Stomach (tissue), 9 donors: ENCODE data around the gene NOCT. TPM values are rescaled to one million over a fixed set of nuclear protein-coding genes. Genes with fewer than 3 reads are reported as not detected.

ENCODE experiments used
- DNase-seq, 2 donors: peaks; one replicate each; pipeline versions ENCODE4 v3.0.0 to v3.0.0-alpha.2; 2013 to 2019
- H3K27ac ChIP-seq, 5 donors: fragments of 200-600 bp in 4 of 5; sonication (generic) in 4 of 5; one replicate each; pipeline ENCODE4 v1.5.1; 2013 to 2019; ENCODE audit warnings: mild to moderate bottlenecking in 1 of 5, moderate library complexity in 1 of 5
- H3K27me3 ChIP-seq, 3 donors: fragments of 200-600 bp; sonication (generic); one replicate each; pipeline ENCODE4 v1.5.1; 2017 to 2019; ENCODE audit warnings: mixed run types in 1 of 3
- H3K36me3 ChIP-seq, 4 donors: fragments of 200-600 bp; sonication (generic); 1 replicate in 3 of 4; 2 replicates in 1 of 4; pipeline ENCODE4 v1.5.1; 2016 to 2019
- H3K4me1 ChIP-seq, 4 donors: fragments of 200-600 bp; sonication (generic); one replicate each; pipeline ENCODE4 v1.5.1; 2016 to 2019
- H3K4me3 ChIP-seq, 4 donors: fragments of 200-600 bp; sonication (generic) in 3 of 4; one replicate each; pipeline ENCODE4 v1.5.1; 2016 to 2019; ENCODE audit warnings: mild to moderate bottlenecking in 1 of 4
- H3K9me3 ChIP-seq, 4 donors: fragments of 200-600 bp; sonication (generic); one replicate each; pipeline ENCODE4 v1.5.1; 2016 to 2019
- EP300 ChIP-seq: sonication (generic); formaldehyde crosslinking; IDR thresholded peaks from one replicate; pipeline ENCODE4 v1.6.1; 2017; ENCODE audit warnings: antibody characterized with exemption
- POLR2A ChIP-seq, 4 donors: fragments of 450-650 bp; IDR thresholded peaks; one replicate each; pipeline ENCODE4 v1.6.1; 2016; ENCODE audit warnings: antibody characterized with exemption in 4 of 4, control low read depth in 2 of 4, mild to moderate bottlenecking in 1 of 4, moderate library complexity in 1 of 4
- POLR2AphosphoS5 ChIP-seq, 3 donors: sonication (generic); formaldehyde crosslinking; IDR thresholded peaks; one replicate each; pipeline ENCODE4 v1.6.1; 2016; ENCODE audit warnings: antibody characterized with exemption in 3 of 3
- WGBS, 5 donors: extraction: QIAGEN DNeasy Blood & Tissue Kit in 3 of 5; methylation state at CpG; one replicate each; pipeline versions ENCODE4 v1.1.5 to v1.1.7; 2013 to 2018; 5-methylcytosine and 5-hydroxymethylcytosine counted together
- intact Hi-C: fragments of 100-400 bp; cut with DNase I; formaldehyde crosslinking; loops from one replicate; pipeline ENCODE4 v1.15.1; 2023; ENCODE audit warnings: low total_unique reads
- polyA plus RNA-seq, 3 donors: library from polyadenylated mRNA; stranded (reverse); fragments of 200-250 nt; gene quantifications; one replicate each; pipeline ENCODE4 v1.2.3, GENCODE V29; 2013
- total RNA-seq, 5 donors: library from RNA; depleted of rRNA; stranded (reverse); fragments of >200 nt; gene quantifications; one replicate each; pipeline versions ENCODE4 v1.1.0 to v1.2.3, GENCODE V29; 2014 to 2016
- TF ChIP-seq, protein P1 (sequence below), 7 experiments: fragments of 450-650 bp in 4 of 7; fragments of 200-600 bp in 3 of 7; sonication (generic) in 3 of 7; IDR thresholded peaks; one replicate each; pipeline ENCODE4 v1.5.1; 2016 to 2019; ENCODE audit warnings: antibody characterized with exemption in 7 of 7, control low read depth in 2 of 7, mild to moderate bottlenecking in 1 of 7
- donor health status: healthy with polysubstance abuse.
- donor health status: Bipolar disorder and iron deficiency.
- donor health status: healthy.

NOCT gene
- total and polyA plus RNA-seq, 8 donors, result 0.38 to 4.4 (median 0.91) TPM; not detected in 2

GRCh38 chr4:138979742-138980141, 35.8 kb upstream of the NOCT start:
- 87 to 95% (median 92%) methylated on average over 2 of the region's 2 CpGs for WGBS, 5 donors
- no peaks in the 10 kb centered on the region for H3K27me3 ChIP-seq
- DNase-seq, result no peak
- no peaks in the 10 kb centered on the region for H3K36me3 ChIP-seq
- H3K27ac ChIP-seq, result no peak overlapping the region
- intact Hi-C loops, result no loop called here
- no peak for TF ChIP-seq EP300
- TF ChIP-seq, protein P1, sequence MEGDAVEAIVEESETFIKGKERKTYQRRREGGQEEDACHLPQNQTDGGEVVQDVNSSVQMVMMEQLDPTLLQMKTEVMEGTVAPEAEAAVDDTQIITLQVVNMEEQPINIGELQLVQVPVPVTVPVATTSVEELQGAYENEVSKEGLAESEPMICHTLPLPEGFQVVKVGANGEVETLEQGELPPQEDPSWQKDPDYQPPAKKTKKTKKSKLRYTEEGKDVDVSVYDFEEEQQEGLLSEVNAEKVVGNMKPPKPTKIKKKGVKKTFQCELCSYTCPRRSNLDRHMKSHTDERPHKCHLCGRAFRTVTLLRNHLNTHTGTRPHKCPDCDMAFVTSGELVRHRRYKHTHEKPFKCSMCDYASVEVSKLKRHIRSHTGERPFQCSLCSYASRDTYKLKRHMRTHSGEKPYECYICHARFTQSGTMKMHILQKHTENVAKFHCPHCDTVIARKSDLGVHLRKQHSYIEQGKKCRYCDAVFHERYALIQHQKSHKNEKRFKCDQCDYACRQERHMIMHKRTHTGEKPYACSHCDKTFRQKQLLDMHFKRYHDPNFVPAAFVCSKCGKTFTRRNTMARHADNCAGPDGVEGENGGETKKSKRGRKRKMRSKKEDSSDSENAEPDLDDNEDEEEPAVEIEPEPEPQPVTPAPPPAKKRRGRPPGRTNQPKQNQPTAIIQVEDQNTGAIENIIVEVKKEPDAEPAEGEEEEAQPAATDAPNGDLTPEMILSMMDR (IDR thresholded peaks at IDR 0.05), result no peak
- no peak for TF ChIP-seq POLR2AphosphoS5 (IDR thresholded peaks at IDR 0.05)
- no peak for TF ChIP-seq POLR2A (IDR thresholded peaks at IDR 0.05)
- H3K4me3 ChIP-seq, result no peak overlapping the region
- peaks cover 0 to 10% (median 0%) of the 10 kb centered on the region in 4 donors for H3K4me1 ChIP-seq
- H3K9me3 ChIP-seq, result no peaks in the 10 kb centered on the region

GRCh38 chr4:138981930-138982390, 33.6 kb upstream of the NOCT start:
- peaks cover 0 to 10% (median 0%) of the 10 kb centered on the region in 4 donors for H3K4me1 ChIP-seq
- DNase-seq, result peak in 1 of 2 donors; percentile 82
- TF ChIP-seq POLR2AphosphoS5 (IDR thresholded peaks at IDR 0.05) (peak; percentile 17 to 60 (median 36)), POLR2A (IDR thresholded peaks at IDR 0.05) (no peak)
- TF ChIP-seq, protein P1 (IDR thresholded peaks at IDR 0.05), result peak in 1 of 7 experiments; percentile 17
- H3K27ac ChIP-seq, result peak overlapping the region in 4 of 5 donors; percentile 43 to 73 (median 63)
- WGBS, 5 donors, result 31 to 51% (median 41%) methylated on average over 4 of the region's 4 CpGs
- no peaks in the 10 kb centered on the region for H3K27me3 ChIP-seq
- H3K9me3 ChIP-seq, result no peaks in the 10 kb centered on the region
- intact Hi-C loops, result no loop called here
- H3K36me3 ChIP-seq, result no peaks in the 10 kb centered on the region
- no peak overlapping the region for H3K4me3 ChIP-seq

DNA sequence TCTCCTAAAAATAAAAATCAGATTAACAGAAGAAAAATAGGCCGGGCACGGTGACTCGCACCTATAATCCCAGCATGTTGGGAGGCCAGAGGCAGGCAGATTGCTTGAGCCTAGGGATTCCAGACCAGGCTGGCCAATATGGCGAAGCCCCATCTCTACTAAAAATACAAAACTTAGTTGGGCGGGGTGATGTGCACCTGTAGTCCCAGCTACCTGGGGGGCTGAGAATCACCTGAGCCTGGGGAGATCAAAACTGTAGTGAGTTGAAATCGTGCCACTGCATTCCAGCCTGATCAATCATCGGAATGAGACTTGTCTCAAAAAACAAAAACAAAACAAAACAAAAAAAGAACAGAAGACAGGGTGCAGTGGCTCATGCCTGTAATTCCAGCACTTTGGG, 32.8 kb upstream of the NOCT start:
- 93 to 94% (median 94%) methylated on average over 7 of the region's 7 CpGs for WGBS, 5 donors
- H3K27me3 ChIP-seq, result no peaks in the 10 kb centered on the region
- H3K9me3 ChIP-seq, result no peaks in the 10 kb centered on the region
- H3K4me1 ChIP-seq, result peaks cover 0 to 10% (median 0%) of the 10 kb centered on the region in 4 donors
- TF ChIP-seq EP300, result no peak
- TF ChIP-seq, protein P1 (IDR thresholded peaks at IDR 0.05), result no peak
- TF ChIP-seq POLR2AphosphoS5 (IDR thresholded peaks at IDR 0.05), result no peak
- no peak for TF ChIP-seq POLR2A (IDR thresholded peaks at IDR 0.05)
- intact Hi-C loops, result no loop called here
- no peak for DNase-seq
- peak overlapping the region in 4 of 5 donors; percentile 43 to 73 (median 63) for H3K27ac ChIP-seq
- H3K4me3 ChIP-seq, result no peak overlapping the region
- H3K36me3 ChIP-seq, result no peaks in the 10 kb centered on the region

DNA sequence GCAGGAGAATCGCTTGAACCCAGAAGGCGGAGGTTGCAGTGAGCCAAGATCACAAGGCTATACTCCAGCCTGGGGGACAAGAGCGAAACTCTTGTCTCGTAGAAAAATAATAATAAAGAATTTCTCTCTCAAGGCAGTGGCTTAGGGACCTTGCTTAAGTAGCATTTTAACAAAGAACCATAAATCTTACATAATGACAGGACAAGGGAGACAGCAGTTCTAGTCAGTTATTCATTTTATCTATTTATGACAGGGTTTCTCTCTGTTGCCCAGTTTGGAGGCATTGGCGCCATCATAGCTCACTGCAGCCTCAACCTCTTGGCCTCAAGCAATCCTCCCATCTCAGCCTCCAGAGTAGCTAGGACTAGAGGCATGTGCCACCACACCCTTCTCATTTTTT, 31.9 kb upstream of the NOCT start:
- Histone ChIP-seq H3K9me3 (no peaks in the 10 kb centered on the region), H3K27ac (no peak overlapping the region), H3K4me3 (no peak overlapping the region), H3K36me3 (no peaks in the 10 kb centered on the region), H3K4me1 (peaks cover 0 to 10% (median 0%) of the 10 kb centered on the region in 4 donors), H3K27me3 (no peaks in the 10 kb centered on the region)
- DNase-seq, result no peak
- 95 to 98% (median 96%) methylated on average over 5 of the region's 5 CpGs for WGBS, 5 donors
- intact Hi-C loops, result no loop called here
- TF ChIP-seq POLR2AphosphoS5 (IDR thresholded peaks at IDR 0.05), result no peak
- TF ChIP-seq, protein P1 (IDR thresholded peaks at IDR 0.05), result no peak
- no peak for TF ChIP-seq EP300
- no peak for TF ChIP-seq POLR2A (IDR thresholded peaks at IDR 0.05)
